ENCODE data around the gene THADA. TPM values are rescaled to one million over a fixed set of nuclear protein-coding genes. Genes with fewer than 3 reads are reported as not detected.

The THADA gene
- total and polyA plus RNA-seq, 2 donors (not counting 3 experiments of a cell fraction or from before 2014, with no cell fraction given): 22.6 to 25.3 TPM

GRCh38 chr2:43634604-43635306 is 38.9 kb upstream of the THADA start:
- CTCF ChIA-PET: no interaction called here
- H3K4me3 ChIP-seq (replicated peaks in 1 of 3; ENCODE audit: insufficient read depth in 1 of 3, low read depth in 1 of 3, low read length in 3 of 3): no peak overlapping the region
- H3K9me3 ChIP-seq (replicated peaks; ENCODE audit: control insufficient read depth, insufficient read depth, low read length): no peaks in the 10 kb centered on the region
- no peak for TF ChIP-seq EZH2 (IDR thresholded peaks at IDR 0.05; ENCODE audit: borderline replicate concordance, low read depth, low read length, severe bottlenecking)
- TF ChIP-seq, protein P1, sequence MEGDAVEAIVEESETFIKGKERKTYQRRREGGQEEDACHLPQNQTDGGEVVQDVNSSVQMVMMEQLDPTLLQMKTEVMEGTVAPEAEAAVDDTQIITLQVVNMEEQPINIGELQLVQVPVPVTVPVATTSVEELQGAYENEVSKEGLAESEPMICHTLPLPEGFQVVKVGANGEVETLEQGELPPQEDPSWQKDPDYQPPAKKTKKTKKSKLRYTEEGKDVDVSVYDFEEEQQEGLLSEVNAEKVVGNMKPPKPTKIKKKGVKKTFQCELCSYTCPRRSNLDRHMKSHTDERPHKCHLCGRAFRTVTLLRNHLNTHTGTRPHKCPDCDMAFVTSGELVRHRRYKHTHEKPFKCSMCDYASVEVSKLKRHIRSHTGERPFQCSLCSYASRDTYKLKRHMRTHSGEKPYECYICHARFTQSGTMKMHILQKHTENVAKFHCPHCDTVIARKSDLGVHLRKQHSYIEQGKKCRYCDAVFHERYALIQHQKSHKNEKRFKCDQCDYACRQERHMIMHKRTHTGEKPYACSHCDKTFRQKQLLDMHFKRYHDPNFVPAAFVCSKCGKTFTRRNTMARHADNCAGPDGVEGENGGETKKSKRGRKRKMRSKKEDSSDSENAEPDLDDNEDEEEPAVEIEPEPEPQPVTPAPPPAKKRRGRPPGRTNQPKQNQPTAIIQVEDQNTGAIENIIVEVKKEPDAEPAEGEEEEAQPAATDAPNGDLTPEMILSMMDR (IDR thresholded peaks at IDR 0.05; ENCODE audit: extremely low read depth in 1 of 2, insufficient read depth in 1 of 2, low read depth in 1 of 2, low read length in 2 of 2): no peak
- TF ChIP-seq MAX (IDR thresholded peaks at IDR 0.05; ENCODE audit: insufficient read depth, insufficient read length): no peak
- TF ChIP-seq FOS (IDR thresholded peaks at IDR 0.05; ENCODE audit: borderline replicate concordance, insufficient read depth, low read length): no peak
- no peak for TF ChIP-seq POLR2A (IDR thresholded peaks at IDR 0.05; ENCODE audit: low read depth, low read length)
- no peak for TF ChIP-seq GATA2 (IDR thresholded peaks at IDR 0.05; ENCODE audit: insufficient read depth, insufficient read length, low read depth, low read length)
- no peak for TF ChIP-seq JUN (IDR thresholded peaks at IDR 0.05; ENCODE audit: borderline replicate concordance, insufficient read depth, insufficient read length, low read depth)
- TF ChIP-seq MYC (IDR thresholded peaks at IDR 0.05; ENCODE audit: low read depth, low read length): no peak
- no peak for TF ChIP-seq POLR2AphosphoS5 (IDR thresholded peaks at IDR 0.05; ENCODE audit: insufficient read depth, low read depth, low read length)
- POLR2A ChIA-PET: no interaction called here
- H3K4me2 ChIP-seq (ENCODE audit: insufficient read depth, low read length): no peak overlapping the region
- peaks cover 13 to 25% of the 10 kb centered on the region in 2 experiments for H3K27me3 ChIP-seq (ENCODE audit: control insufficient read depth in 2 of 2, insufficient read depth in 2 of 2, low read length in 2 of 2)
- no peaks in the 10 kb centered on the region for H3K9me1 ChIP-seq (replicated peaks; ENCODE audit: control insufficient read depth, extremely low read depth, insufficient read depth, low read length)
- H2AFZ ChIP-seq (ENCODE audit: low read depth, low read length): no peak overlapping the region
- no peak for FAIRE-seq
- BruUV-seq (replicated peaks): no TSS peak
- H3K79me2 ChIP-seq (ENCODE audit: control insufficient read depth, insufficient read depth, low read length): no peaks in the 10 kb centered on the region
- DNase-seq (ENCODE audit: low read depth, low spot score): peak; percentile 16
- peaks cover 11% of the 10 kb centered on the region for H3K4me1 ChIP-seq (ENCODE audit: control insufficient read depth, extremely low read depth, insufficient read depth, low read length)
- no peaks in the 10 kb centered on the region for H4K20me1 ChIP-seq (replicated peaks; ENCODE audit: control insufficient read depth, extremely low read depth, insufficient read depth, low read length)
- no peak overlapping the region for H3K9ac ChIP-seq (replicated peaks; ENCODE audit: extremely low read depth, insufficient read depth, low read length)
- dilution Hi-C loops (cut with MboI; ENCODE audit: extremely low pct_ligation_motif_present, low sequenced_read_pairs): no loop called here
- H3K36me3 ChIP-seq (ENCODE audit: control insufficient read depth in 2 of 2, extremely low read depth in 1 of 2, insufficient read depth in 2 of 2, low read length in 2 of 2): no peaks in the 10 kb centered on the region
- intact Hi-C loops (cut with micrococcal nuclease): no loop called here
- H3K27ac ChIP-seq (ENCODE audit: insufficient read depth, low read depth, low read length): no peak overlapping the region

All from endothelial cell of umbilical vein (primary cell).